Endothelial cell of umbilical vein (primary cell): ENCODE data around the gene ASGR1. TPM values are rescaled to one million over a fixed set of nuclear protein-coding genes. Genes with fewer than 3 reads are reported as not detected.

ENCODE experiments used
- BruUV-seq: library from RNA; stranded (reverse); fragments of 400-500 nt; replicated peaks from 2 replicates; lab custom pipeline; 2021; lab: Mats Ljungman, UMichigan
- CTCF ChIA-PET: fragments of 300-600, 350-600 bp; sonication (Branson Sonifier 250); formaldehyde crosslinking; loops from one replicate; lab custom pipeline; 2021; ENCODE audit warnings: antibody characterized with exemption, inconsistent platforms; lab: Charles Lee
- POLR2A ChIA-PET: fragments of 300-600, 350-600 bp; sonication (Branson Sonifier 250); formaldehyde crosslinking; loops from one replicate; lab custom pipeline; 2021; ENCODE audit warnings: antibody characterized with exemption, inconsistent platforms; lab: Charles Lee
- DNase-seq: peaks from one replicate; pipeline ENCODE4 v3.0.0-alpha.2; 2011; ENCODE audit warnings: low read depth, low spot score
- FAIRE-seq: peaks from 2 replicates; lab custom pipeline; 2011; peaks lifted over from hg19 to GRCh38; lab: Jason Lieb, UNC
- H2AFZ ChIP-seq: 2 replicates; pipeline ENCODE4 v1.6.0; 2012; ENCODE audit warnings: low read depth, low read length, control low read depth, inconsistent platforms
- H3K27ac ChIP-seq: 2 replicates; pipeline ENCODE4 v1.5.1; 2011; ENCODE audit warnings: low read depth, mild to moderate bottlenecking, control low read depth, low read length, moderate library complexity; ENCODE audit not compliant: insufficient read depth
- H3K27me3 ChIP-seq, 2 experiments: 2 replicates each; pipeline versions ENCODE4 v1.6.0 to v1.6.1; 2011; ENCODE audit warnings: low read length in 2 of 2, mixed read lengths in 1 of 2; ENCODE audit not compliant: control insufficient read depth in 2 of 2, insufficient read depth in 2 of 2
- H3K36me3 ChIP-seq, 2 experiments: 2 replicates in 1 of 2; 3 replicates in 1 of 2; pipeline ENCODE4 v1.5.1; 2011; ENCODE audit warnings: low read length in 2 of 2, mild to moderate bottlenecking in 1 of 2, moderate library complexity in 1 of 2; ENCODE audit not compliant: control insufficient read depth in 2 of 2, insufficient read depth in 2 of 2; ENCODE audit errors: extremely low read depth in 1 of 2
- H3K4me1 ChIP-seq: 3 replicates; pipeline ENCODE4 v1.5.1; 2011; ENCODE audit warnings: mild to moderate bottlenecking, low read length; ENCODE audit not compliant: control insufficient read depth, insufficient read depth; ENCODE audit errors: extremely low read depth
- H3K4me2 ChIP-seq: 2 replicates; pipeline ENCODE4 v1.6.1; 2011; ENCODE audit warnings: low read length, control low read depth, mixed read lengths; ENCODE audit not compliant: insufficient read depth
- H3K4me3 ChIP-seq, 3 experiments: fragments of 200-600 bp in 1 of 3; sonication (generic), shearing (Covaris generic) in 1 of 3; replicated peaks in 1 of 3; 2 replicates each; pipeline ENCODE4 v1.5.1; 2011 to 2016; ENCODE audit warnings: control low read depth in 3 of 3, low read length in 3 of 3, mild to moderate bottlenecking in 2 of 3, inconsistent platforms in 1 of 3, low read depth in 1 of 3, moderate library complexity in 1 of 3; ENCODE audit not compliant: insufficient read depth in 1 of 3
- H3K79me2 ChIP-seq: 2 replicates; pipeline ENCODE4 v1.6.0; 2012; ENCODE audit warnings: low read length, inconsistent platforms; ENCODE audit not compliant: control insufficient read depth, insufficient read depth
- H3K9ac ChIP-seq: replicated peaks from 2 replicates; pipeline ENCODE3; 2011; ENCODE audit warnings: low read length, control low read depth; ENCODE audit not compliant: insufficient read depth; ENCODE audit errors: extremely low read depth
- H3K9me1 ChIP-seq: replicated peaks from 3 replicates; pipeline ENCODE4 v1.6.0; 2011; ENCODE audit warnings: mild to moderate bottlenecking, low read length; ENCODE audit not compliant: control insufficient read depth, insufficient read depth; ENCODE audit errors: extremely low read depth
- H3K9me3 ChIP-seq: replicated peaks from 2 replicates; pipeline ENCODE4 v1.5.1; 2012; ENCODE audit warnings: low read length, inconsistent platforms; ENCODE audit not compliant: control insufficient read depth, insufficient read depth
- H4K20me1 ChIP-seq: replicated peaks from 2 replicates; pipeline ENCODE3; 2011; ENCODE audit warnings: mild to moderate bottlenecking, low read length; ENCODE audit not compliant: control insufficient read depth, insufficient read depth; ENCODE audit errors: extremely low read depth
- CTCF ChIP-seq, 2 donors: IDR thresholded peaks; 1 replicate in 1 of 2; 2 replicates in 1 of 2; pipeline ENCODE4 v1.5.1; 2011; ENCODE audit warnings: low read length in 2 of 2, mild to moderate bottlenecking in 2 of 2, moderate library complexity in 2 of 2, control low read depth in 1 of 2, inconsistent platforms in 1 of 2, low read depth in 1 of 2; ENCODE audit not compliant: insufficient read depth in 1 of 2; ENCODE audit errors: extremely low read depth in 1 of 2
- EZH2 ChIP-seq: IDR thresholded peaks from 2 replicates; pipeline ENCODE4 v1.6.1; 2012; ENCODE audit warnings: borderline replicate concordance, low read depth, mild to moderate bottlenecking, moderate library complexity, low read length, inconsistent platforms; ENCODE audit not compliant: severe bottlenecking
- FOS ChIP-seq: IDR thresholded peaks from 2 replicates; pipeline ENCODE4 v1.6.1; 2011; ENCODE audit warnings: mild to moderate bottlenecking, low read length, moderate library complexity, borderline replicate concordance; ENCODE audit not compliant: insufficient read depth
- GATA2 ChIP-seq: IDR thresholded peaks from 2 replicates; pipeline ENCODE4 v1.7.0; 2011; ENCODE audit warnings: low read depth, mild to moderate bottlenecking, moderate library complexity, mixed read lengths, low read length; ENCODE audit not compliant: insufficient read length, insufficient read depth
- JUN ChIP-seq: IDR thresholded peaks from 2 replicates; pipeline ENCODE4 v1.6.1; 2011; ENCODE audit warnings: borderline replicate concordance, low read depth; ENCODE audit not compliant: insufficient read length, insufficient read depth
- MAX ChIP-seq: IDR thresholded peaks from 2 replicates; pipeline ENCODE4 v1.6.1; 2011; ENCODE audit not compliant: insufficient read depth, insufficient read length
- MYC ChIP-seq: IDR thresholded peaks from one replicate; pipeline ENCODE4 v1.6.1; 2011; ENCODE audit warnings: mild to moderate bottlenecking, low read depth, low read length
- POLR2A ChIP-seq: IDR thresholded peaks from 2 replicates; pipeline ENCODE4 v1.6.1; 2012; ENCODE audit warnings: low read depth, mild to moderate bottlenecking, control low read depth, low read length
- POLR2AphosphoS5 ChIP-seq: IDR thresholded peaks from 2 replicates; pipeline ENCODE4 v1.6.1; 2012; ENCODE audit warnings: low read depth, mild to moderate bottlenecking, control low read depth, low read length, moderate library complexity; ENCODE audit not compliant: insufficient read depth
- dilution Hi-C: fragments of 300-500 bp; cut with MboI; formaldehyde crosslinking; loops from one replicate; pipeline ENCODE4 v1.15.0; 2019; ENCODE audit warnings: low sequenced_read_pairs; ENCODE audit not compliant: extremely low pct_ligation_motif_present
- intact Hi-C: fragments of 100-400 bp; cut with micrococcal nuclease; formaldehyde crosslinking; loops from one replicate; pipeline ENCODE4 v1.10.0; 2022
- polyA plus RNA-seq, 4 experiments: library from polyadenylated mRNA; depleted of rRNA in 3 of 4; stranded (reverse) in 3 of 4; unstranded in 1 of 4; fragments of >200 nt; gene quantifications; 2 replicates each; pipeline versions ENCODE4 v1.2.1 to v1.2.3, GENCODE V29; 2011 to 2012; ENCODE audit warnings: missing spikeins in 1 of 4
- total RNA-seq: library from RNA; stranded (reverse); gene quantifications from 2 replicates; pipeline ENCODE4 v1.2.3, GENCODE V29; 2021

ASGR1 gene
- total and polyA plus RNA-seq, 2 donors (not counting 3 experiments of a cell fraction or from before 2014, with no cell fraction given), result 10.2 to 12.5 TPM

GRCh38 chr17:7138800-7139381 is 40.3 kb downstream of the ASGR1 start:
- FAIRE-seq (peak; percentile 21), DNase-seq (no peak)
- Histone ChIP-seq H3K27me3 (peaks cover 0 to 2% of the 10 kb centered on the region in 2 experiments), H3K27ac (no peak overlapping the region), H4K20me1 (no peaks in the 10 kb centered on the region), H3K79me2 (no peaks in the 10 kb centered on the region), H3K9ac (no peak overlapping the region), H3K4me1 (peaks cover 4% of the 10 kb centered on the region), H3K4me3 (no peak overlapping the region), H2AFZ (no peak overlapping the region), H3K9me3 (no peaks in the 10 kb centered on the region), H3K9me1 (no peaks in the 10 kb centered on the region), H3K4me2 (no peak overlapping the region), H3K36me3 (no peaks in the 10 kb centered on the region)
- dilution Hi-C loops (no loop called here), intact Hi-C loops (loop anchor here (5.0 kb wide), 2 partner anchors 158 to 227 kb away; no protein-coding TSS in a partner anchor)
- TF ChIP-seq MAX (no peak), POLR2A (no peak), FOS (no peak), GATA2 (no peak), JUN (no peak), CTCF (IDR thresholded peaks at IDR 0.05; ENCODE audit: extremely low read depth in 1 of 2, insufficient read depth in 1 of 2, low read depth in 1 of 2, low read length in 2 of 2) (no peak), EZH2 (no peak), MYC (no peak), POLR2AphosphoS5 (no peak)
- BruUV-seq, result no TSS peak
- POLR2A ChIA-PET, result no interaction called here
- CTCF ChIA-PET, result interaction anchor here (0.9 to 10.9 kb wide), 8 partner anchors 19 to 228 kb away, joined by 3 to 223 read pairs (median 6); no protein-coding TSS in a partner anchor
